Neutrophil (primary cell): ENCODE results near the gene KDM3B.
"Not testable (repeated sequence)": the region's sequence is repeated elsewhere in the genome, so short reads cannot be mapped to it uniquely, and the experiment has no call there.

ENCODE experiments used
- H3K27ac ChIP-seq: fragments of 200-600 bp; sonication (generic); 2 replicates; pipeline ENCODE4 v1.5.1; 2016; ENCODE audit warnings: mild to moderate bottlenecking, moderate library complexity
- H3K27me3 ChIP-seq: fragments of 200-600 bp; sonication (generic); 2 replicates; pipeline ENCODE4 v1.6.0; 2016; ENCODE audit warnings: mild to moderate bottlenecking
- H3K36me3 ChIP-seq: fragments of 200-600 bp; sonication (generic); 2 replicates; pipeline ENCODE4 v1.5.1; 2017
- H3K4me1 ChIP-seq, 2 experiments: fragments of 200-600 bp in 1 of 2; sonication (generic) in 1 of 2; 1 replicate in 1 of 2; 2 replicates in 1 of 2; pipeline versions ENCODE4 v1.5.1 to v1.6.1; 2013 to 2016; ENCODE audit warnings: low read depth in 1 of 2, low read length in 1 of 2, mild to moderate bottlenecking in 1 of 2, moderate library complexity in 1 of 2; ENCODE audit not compliant: control insufficient read depth in 1 of 2, insufficient read depth in 1 of 2
- H3K4me3 ChIP-seq, 2 experiments: fragments of 200-600 bp in 1 of 2; sonication (generic) in 1 of 2; 1 replicate in 1 of 2; 2 replicates in 1 of 2; pipeline ENCODE4 v1.5.1; 2013 to 2016; ENCODE audit warnings: low read depth in 1 of 2, low read length in 1 of 2, mild to moderate bottlenecking in 1 of 2, moderate library complexity in 1 of 2
- H3K9me3 ChIP-seq: fragments of 200-600 bp; sonication (generic); 2 replicates; pipeline ENCODE4 v1.5.1; 2016
- CTCF ChIP-seq: fragments of 200-600 bp; sonication (generic); IDR thresholded peaks from 2 replicates; pipeline ENCODE4 v1.5.1; 2016; ENCODE audit warnings: antibody characterized with exemption

KDM3B gene

GRCh38 chr5:138382347-138382746, 29.9 kb downstream of the KDM3B start:
- no peak overlapping the region for H3K27ac ChIP-seq
- no peaks in the 10 kb centered on the region for H3K9me3 ChIP-seq
- no peaks in the 10 kb centered on the region for H3K4me1 ChIP-seq
- no peaks in the 10 kb centered on the region for H3K27me3 ChIP-seq
- peaks cover 96% of the 10 kb centered on the region for H3K36me3 ChIP-seq
- H3K4me3 ChIP-seq: no peak overlapping the region
- no peak for TF ChIP-seq CTCF

GRCh38 chr5:138385660-138386059, 33.2 kb downstream of the KDM3B start:
- Histone ChIP-seq H3K27me3 (no peaks in the 10 kb centered on the region), H3K4me1 (no peaks in the 10 kb centered on the region), H3K36me3 (peaks cover 92% of the 10 kb centered on the region), H3K4me3 (no peak overlapping the region), H3K27ac (no peak overlapping the region), H3K9me3 (no peaks in the 10 kb centered on the region)
- no peak for TF ChIP-seq CTCF

- H3K4me1 ChIP-seq: no peaks in the 10 kb centered on the region
- no peaks in the 10 kb centered on the region for H3K27me3 ChIP-seq
- H3K27ac ChIP-seq: no peak overlapping the region
- H3K9me3 ChIP-seq: no peaks in the 10 kb centered on the region
- H3K36me3 ChIP-seq: peaks cover 92% of the 10 kb centered on the region
- H3K4me3 ChIP-seq: no peak overlapping the region
- TF ChIP-seq CTCF: no peak
Observed at GRCh38 chr5:138386290-138386689, 33.8 kb downstream of the KDM3B start.

GRCh38 chr5:138389332-138389731, 36.8 kb downstream of the KDM3B start:
- no peak overlapping the region for H3K4me3 ChIP-seq
- no peak for TF ChIP-seq CTCF
- no peaks in the 10 kb centered on the region for H3K4me1 ChIP-seq
- no peak overlapping the region for H3K27ac ChIP-seq
- H3K36me3 ChIP-seq: peaks cover 92% of the 10 kb centered on the region
- H3K9me3 ChIP-seq: no peaks in the 10 kb centered on the region
- no peaks in the 10 kb centered on the region for H3K27me3 ChIP-seq

GRCh38 chr5:138389911-138390310, 37.4 kb downstream of the KDM3B start:
- not testable (repeated sequence) for H3K4me3 ChIP-seq, H3K27ac ChIP-seq, H3K4me1 ChIP-seq, H3K27me3 ChIP-seq, H3K9me3 ChIP-seq
- H3K36me3 ChIP-seq: peaks cover 94% of the 10 kb centered on the region

GRCh38 chr5:138391859-138392386, 39.4 kb downstream of the KDM3B start:
- TF ChIP-seq CTCF: no peak
- no peak overlapping the region for H3K27ac ChIP-seq
- H3K4me3 ChIP-seq: no peak overlapping the region
- no peaks in the 10 kb centered on the region for H3K9me3 ChIP-seq
- peaks cover 94% of the 10 kb centered on the region for H3K36me3 ChIP-seq
- no peaks in the 10 kb centered on the region for H3K27me3 ChIP-seq
- H3K4me1 ChIP-seq: no peaks in the 10 kb centered on the region
